Embryonic facial prominence (tissue), 1 donor: ENCODE measurements around the gene AGBL1.
"Not testable (repeated sequence)": the region's sequence is repeated elsewhere in the genome, so short reads cannot be mapped to it uniquely, and the experiment has no call there.

ENCODE experiments used
- DNase-seq: peaks from one replicate; pipeline ENCODE4 v3.0.0-alpha.2; 2016; ENCODE audit errors: extremely low spot score

Gene AGBL1

GRCh38 chr15:86506401-86506800, 426.7 kb downstream of the AGBL1 start:
- DNase-seq = no peak

DNA sequence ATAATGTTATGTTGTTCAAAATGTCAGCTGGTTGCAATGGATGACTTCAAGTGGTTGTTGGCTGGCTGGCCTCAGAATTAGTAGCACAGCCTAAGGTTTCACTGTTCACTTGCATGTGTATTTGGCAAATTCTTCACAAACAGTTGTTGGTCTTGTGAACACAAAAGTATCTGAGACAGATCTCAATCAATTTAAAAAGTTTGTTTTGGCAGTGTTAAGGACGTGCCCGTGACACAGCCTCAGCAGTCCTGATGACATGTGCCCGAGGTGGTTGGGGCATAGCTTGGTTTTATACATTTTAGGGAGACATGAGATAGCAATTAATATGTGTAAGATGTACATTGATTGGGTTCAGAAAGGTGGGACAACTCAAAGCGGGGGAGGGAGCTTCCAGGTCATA, 436.0 kb downstream of the AGBL1 start:
- DNase-seq = no peak

GRCh38 chr15:86522721-86523120, 443.1 kb downstream of the AGBL1 start:
- DNase-seq = no peak

DNA sequence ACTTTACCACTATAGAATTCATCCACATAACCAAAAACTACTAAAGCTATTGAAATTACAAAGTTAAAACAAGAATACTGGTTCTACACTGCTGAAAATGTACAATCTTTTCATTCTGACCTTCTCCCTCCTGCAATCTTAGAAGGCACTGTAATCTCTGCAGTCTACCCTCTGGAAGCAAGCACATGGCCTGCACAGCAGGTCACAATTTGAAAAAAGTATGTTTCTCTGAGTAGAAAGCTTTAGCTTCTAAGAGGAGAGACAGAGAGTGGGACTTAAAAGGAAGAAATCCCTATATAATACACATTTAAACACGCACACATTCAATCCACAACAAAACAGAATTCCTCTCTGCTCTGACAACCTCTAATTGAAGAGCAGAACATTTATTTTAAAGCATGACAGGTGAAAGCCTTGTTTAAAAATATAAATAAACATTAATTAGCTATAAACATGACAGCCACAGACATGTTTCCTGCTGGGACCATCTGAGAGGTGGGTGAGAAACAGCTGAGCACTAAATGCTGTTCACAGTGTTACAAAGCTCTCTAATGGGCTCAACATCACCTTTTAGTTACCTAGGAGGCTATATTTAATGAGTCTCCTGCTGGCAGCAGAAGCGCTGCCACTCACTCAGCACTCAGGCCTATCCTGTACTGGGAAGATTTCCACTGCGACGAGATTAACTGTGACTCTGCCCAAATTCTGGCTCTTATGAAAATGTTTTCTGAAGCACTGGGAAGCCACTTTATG, 447.4 kb downstream of the AGBL1 start:
- DNase-seq = no peak

- not testable (repeated sequence) for DNase-seq
These were observed 448.4 kb downstream of the AGBL1 start for GRCh38 chr15:86528094-86528493.

GRCh38 chr15:86538141-86538540, 458.5 kb downstream of the AGBL1 start:
- DNase-seq = no peak

DNA sequence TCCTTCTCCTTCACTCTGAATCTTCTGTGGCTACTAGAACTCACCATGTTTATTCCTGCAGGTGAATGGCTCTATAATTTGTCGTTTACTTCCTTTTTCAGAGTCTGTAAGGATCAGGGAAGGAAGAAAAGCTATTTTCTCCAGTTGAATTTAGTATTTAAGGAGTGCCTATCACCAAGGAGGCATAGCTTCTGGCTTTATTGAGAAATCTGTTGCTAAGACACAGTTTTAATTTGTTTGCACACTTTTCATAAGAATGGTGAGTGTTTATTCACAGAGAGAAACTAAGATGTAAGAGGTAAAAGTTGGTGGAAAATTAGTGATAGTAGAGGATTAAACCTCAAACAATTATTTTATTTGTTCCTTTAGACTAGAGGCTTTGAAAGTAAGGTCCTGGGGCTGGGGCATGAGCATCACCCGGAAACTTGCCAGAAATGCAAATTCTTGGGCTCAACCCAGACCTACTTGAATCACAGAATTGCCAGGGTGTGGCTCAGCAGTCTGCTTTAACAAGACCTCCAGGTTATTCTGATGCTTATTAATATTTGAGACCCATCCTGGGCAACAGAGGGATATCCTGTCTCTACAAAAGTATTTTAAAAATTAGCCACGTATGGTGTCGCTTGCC, 461.3 kb downstream of the AGBL1 start:
- DNase-seq = no peak

DNA sequence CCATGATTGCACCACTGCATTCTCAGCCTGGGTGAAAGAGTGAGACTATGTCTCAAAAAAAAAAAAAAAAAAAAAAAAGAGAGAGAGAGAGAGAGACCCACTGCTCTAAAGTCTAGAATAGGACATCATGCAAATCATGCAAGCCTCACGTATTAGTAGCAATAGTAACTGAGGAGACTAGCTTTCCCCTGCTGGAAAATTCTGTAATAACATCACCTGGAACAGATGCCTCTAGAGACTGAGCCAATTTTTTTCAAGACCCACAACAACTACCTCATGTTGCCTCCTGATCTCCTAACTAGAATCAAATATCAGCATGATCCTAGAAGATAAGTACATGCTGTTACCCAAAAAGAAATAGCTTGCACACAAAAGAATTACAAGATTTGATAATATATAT, 461.9 kb downstream of the AGBL1 start:
- no peak for DNase-seq

- no peak for DNase-seq
These were observed 470.4 kb downstream of the AGBL1 start for GRCh38 chr15:86550075-86550474.

- no peak for DNase-seq
These were observed 473.4 kb downstream of the AGBL1 start for GRCh38 chr15:86553108-86553507.

DNA sequence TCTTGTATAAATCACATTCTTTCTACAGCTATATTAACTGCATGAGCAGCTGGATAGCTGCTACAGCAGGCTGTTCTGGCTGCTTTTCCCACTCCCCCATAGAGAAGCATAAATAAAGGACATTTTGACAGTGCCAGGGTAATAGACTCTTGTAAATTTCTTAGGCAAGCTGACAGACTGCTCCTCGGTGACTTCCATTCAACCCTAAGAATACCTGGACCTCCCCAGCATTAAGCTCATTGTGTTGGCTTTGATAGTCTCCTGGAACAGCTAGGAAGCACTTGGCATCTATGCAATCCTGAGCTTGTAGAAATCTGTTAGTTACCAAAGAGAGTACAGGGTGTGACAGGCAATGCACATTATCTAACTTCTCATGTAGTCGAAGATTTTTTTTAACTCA, 475.4 kb downstream of the AGBL1 start:
- DNase-seq = no peak

- no peak for DNase-seq
These were observed 476.3 kb downstream of the AGBL1 start for GRCh38 chr15:86555939-86556338.

DNA sequence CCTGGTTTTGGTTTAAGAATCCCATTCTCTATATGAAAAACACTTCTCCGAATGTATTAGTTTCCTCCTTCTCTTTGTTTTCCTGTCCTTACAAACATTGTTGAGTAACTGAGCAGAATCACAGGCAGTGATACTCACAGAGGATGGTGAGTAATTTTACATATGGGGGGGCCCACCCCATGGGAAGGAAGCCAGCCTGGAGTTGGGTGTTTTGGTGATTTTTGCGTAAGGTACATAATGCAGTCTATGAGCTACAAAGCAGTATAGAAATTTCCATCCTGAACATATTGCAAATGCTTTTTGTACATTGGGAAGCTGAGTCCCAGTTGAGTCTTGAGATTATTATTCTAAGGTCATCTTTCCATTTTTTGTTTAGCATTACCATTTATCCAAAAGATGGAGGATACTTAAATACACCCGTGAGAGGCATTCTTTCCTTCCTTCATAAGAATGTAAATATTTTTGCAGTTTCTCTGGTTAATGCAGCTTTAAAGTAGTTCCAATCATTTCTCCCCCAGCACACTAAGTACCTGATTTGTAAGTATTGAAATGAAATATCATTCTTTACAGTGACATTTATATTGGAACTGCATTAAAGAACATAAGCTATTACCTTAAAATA, 476.8 kb downstream of the AGBL1 start:
- DNase-seq = no peak

GRCh38 chr15:86557018-86557550, 477.4 kb downstream of the AGBL1 start:
- no peak for DNase-seq

GRCh38 chr15:86558252-86558651, 478.6 kb downstream of the AGBL1 start:
- DNase-seq = no peak

DNA sequence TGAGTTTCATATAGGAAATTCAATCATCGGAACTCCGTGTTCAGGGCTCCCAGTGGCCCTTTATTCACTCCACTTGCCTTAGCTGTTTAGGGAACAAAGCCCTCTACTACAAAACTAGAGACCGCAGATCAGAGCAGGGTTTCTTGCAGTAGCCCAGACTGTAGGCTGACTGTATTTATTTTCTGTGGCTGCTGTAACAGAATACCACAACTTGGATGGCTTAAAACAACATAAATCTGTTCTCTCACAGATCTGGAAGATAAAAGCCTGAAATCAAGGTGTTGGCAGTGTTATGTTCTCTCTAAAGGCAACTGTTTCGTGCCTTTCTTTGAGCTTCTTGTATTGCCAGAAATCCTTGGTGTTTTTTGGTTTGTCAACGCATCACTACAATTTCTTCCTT, 479.0 kb downstream of the AGBL1 start:
- DNase-seq = no peak

DNA sequence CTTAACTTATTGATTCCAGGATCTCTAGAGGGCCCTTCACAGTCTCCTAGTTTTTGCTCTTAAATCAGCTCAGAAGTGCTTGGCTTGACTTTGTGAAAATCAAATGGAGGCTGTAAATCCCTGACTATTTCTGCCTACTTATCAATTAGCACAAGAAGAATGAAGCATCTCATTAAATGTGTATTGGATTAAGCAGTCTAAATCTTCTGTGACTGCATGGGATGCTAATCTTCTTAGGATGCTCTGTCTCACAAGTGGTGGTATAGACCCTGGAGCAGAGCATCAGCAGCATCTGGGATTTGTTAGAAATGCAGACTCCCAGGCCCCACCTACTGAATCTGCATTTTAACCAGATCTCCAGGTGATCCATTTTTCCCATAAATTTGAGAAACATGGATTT, 488.7 kb downstream of the AGBL1 start:
- DNase-seq = no peak

DNA sequence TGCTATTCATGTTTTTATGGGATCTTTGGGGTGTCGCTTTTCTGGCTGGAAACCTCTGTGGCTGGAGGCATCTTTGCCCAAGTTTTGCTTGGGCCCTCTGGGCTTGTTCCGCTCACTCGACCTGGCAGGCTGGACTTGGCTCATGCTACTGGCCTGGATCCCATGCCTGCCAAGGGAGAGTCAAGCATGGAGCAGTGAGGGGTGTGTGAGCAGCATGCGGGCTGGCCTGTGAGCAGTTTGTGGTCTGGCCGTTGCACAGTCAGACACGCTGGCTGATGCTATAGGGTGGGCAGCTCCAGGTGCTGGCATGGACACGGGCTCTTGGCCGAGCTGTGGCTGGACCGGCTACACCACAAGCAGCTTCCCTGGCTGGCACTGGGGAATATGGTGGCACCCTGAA, 491.1 kb downstream of the AGBL1 start:
- no peak for DNase-seq

DNA sequence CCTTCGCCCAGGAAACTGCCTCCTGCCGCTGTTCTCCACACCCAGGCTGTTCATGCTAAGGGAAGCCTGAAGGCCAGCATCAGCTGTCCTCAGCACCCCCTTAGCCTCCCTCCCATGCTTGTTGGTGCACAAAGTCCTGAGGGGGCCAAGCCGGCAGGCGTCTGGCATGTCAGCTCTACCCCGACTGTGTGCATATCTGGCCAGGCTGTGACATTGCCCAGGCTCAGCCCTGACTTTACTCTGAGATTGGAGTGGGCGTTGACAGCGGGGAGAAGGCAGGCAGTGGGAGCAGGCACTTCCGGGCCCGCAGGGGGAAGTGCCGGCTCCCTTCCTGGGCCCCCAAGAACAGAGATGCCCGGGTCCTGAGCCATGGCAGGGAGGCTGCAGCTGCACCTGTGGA, 492.2 kb downstream of the AGBL1 start:
- DNase-seq = no peak

- no peak for DNase-seq
These were observed 492.7 kb downstream of the AGBL1 start for GRCh38 chr15:86572368-86572841.

DNA sequence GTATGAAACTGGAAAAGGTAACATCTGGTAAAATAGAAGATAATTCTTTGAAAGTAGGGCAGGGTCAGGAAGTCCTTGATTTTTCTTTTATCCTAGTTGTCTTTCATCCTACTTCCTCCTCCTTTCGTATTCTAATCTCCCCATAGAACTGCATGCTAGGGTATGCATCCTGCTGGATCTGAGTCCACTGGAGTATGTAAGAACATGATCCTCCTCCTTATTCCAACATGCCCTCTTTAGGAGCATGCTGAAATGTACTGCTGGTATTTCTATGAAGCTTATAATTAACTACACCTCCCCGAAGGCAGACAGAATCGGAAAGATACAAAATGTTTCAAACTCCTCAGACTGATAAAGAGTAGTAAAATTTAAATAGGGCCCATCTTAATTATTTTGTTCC, 493.8 kb downstream of the AGBL1 start:
- no peak for DNase-seq

DNA sequence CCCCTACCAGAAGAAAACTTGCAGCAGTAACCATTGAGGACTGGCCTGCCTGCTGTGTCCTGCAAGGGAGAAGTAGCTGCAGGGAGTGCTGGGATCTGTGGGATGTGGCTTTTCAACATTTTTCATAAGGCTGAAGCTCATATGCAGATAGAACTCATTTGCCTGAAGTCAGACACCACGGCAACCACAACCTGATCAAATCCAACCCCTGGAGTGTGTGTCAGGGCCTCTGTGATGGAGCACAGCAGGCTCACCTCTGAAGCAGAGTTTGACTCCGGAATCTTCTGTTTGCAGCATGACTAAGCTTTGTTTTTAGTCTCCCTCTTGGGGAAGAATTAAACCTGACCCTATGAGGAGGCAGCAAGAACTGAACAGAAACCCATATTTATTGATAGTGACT, 508.7 kb downstream of the AGBL1 start:
- no peak for DNase-seq

DNA sequence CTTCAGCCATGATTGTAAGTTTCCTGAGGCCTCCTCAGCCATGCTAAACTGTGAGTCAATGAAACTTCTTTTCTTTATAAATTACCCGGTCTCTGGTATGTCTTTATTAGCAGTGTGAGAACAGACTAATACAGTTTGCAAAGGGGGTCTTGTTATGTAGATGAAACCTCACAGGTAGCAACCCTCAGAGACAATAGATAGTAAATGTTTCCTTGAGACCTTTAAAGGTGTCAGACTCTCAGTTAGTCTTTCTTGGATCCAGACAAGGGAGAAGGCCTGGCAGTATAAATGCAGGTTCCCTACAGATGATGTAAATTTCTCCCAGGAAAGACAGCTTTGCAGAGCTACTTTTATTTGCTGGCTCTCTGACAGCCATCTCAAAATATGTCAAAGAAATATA, 510.8 kb downstream of the AGBL1 start:
- DNase-seq = no peak
